GM21717 (cell line): ENCODE results near the gene BTNL9.
"Not testable (repeated sequence)": the region's sequence is repeated elsewhere in the genome, so short reads cannot be mapped to it uniquely, and the experiment has no call there.

Source experiments
- ATAC-seq: cut with Tn5 transposase; IDR thresholded peaks from one replicate; pipeline ENCODE4 v1.9.1; 2021; ENCODE audit warnings: mild to moderate bottlenecking, moderate library complexity; ENCODE audit not compliant: unreplicated experiment

The BTNL9 gene

GRCh38 chr5:181059297-181060230 is 19.5 kb downstream of the BTNL9 start:
- no peak for ATAC-seq

- ATAC-seq: no peak
Measured at GRCh38 chr5:181060231-181060590, 20.1 kb downstream of the BTNL9 start.

GRCh38 chr5:181060924-181061323 is 20.9 kb downstream of the BTNL9 start:
- ATAC-seq: no peak

DNA sequence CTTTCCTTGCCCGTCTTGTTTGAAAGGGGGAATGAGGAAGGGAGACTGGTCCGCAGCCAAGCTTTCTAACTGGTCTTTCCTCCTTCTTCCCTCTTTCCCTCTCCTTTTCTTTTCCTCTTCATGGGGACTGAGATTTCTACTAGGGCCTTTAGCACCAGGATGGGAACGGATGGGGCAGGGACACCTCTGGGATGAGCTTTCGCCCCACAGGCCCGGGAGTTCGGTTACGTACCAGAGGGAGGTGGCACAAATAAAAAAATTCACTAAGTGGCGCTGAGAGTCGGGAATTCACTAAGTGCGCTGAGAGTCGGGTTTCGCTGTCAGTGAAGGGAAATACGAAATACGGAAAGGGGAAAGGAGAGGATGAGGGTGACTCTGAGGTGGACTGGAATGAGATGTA is 21.6 kb downstream of the BTNL9 start:
- no peak for ATAC-seq

DNA sequence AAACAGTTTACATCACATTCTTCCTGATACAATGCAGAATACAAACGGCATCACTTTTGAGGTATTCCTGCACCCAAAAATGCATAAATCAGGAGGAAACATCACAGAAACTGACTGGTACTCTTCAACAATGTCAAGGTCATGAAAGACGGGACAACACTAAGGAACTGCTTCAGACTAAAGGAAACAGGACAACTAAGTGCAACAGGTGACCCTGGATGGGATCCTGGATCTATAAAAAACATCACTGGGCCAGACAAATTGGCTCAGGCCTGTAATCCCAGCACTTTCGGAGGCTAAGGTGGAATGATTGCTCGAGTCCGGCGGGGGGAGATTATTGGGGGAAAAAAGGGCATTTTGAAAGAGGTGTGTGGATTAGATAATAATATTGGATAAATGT is 22.6 kb downstream of the BTNL9 start:
- no peak for ATAC-seq

GRCh38 chr5:181063514-181063913 is 23.4 kb downstream of the BTNL9 start:
- ATAC-seq: no peak

- ATAC-seq: no peak
Measured at GRCh38 chr5:181064987-181065386, 24.9 kb downstream of the BTNL9 start.

DNA sequence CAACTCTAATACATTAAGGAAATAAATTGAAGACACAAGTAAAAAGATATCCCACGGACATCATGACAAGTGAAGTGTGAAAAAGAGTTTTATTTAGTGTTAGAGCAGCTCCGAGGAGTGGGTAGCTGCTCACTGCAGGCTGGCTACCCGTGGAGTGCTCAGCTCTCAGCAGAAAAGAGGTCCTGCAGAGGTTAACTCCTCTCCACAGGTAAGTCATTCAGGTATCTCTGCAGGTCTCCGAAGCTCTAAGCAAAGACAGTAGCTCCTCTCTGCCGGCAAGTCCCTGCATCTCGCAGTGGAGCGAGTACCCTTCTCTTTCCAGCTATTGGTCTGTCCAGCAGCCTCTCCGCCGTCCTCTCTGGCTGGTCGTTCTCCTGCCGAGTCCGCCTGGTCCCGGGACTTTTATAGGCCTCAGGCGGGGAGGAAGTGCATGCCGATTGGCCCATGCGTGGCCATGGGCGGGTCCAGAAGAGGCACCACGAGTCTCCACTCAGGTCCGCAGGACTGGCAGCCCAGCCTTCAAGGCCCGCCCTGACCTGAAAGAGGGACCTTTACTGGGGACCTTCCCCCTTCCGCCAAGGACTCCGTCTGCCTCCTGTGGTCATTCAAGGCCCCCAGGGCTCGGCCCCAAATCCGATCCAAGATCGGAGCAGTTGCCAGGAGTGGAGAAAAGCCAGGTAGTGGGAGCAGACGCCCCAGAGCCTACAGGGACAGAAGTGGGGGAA is 29.9 kb downstream of the BTNL9 start:
- no peak for ATAC-seq

DNA sequence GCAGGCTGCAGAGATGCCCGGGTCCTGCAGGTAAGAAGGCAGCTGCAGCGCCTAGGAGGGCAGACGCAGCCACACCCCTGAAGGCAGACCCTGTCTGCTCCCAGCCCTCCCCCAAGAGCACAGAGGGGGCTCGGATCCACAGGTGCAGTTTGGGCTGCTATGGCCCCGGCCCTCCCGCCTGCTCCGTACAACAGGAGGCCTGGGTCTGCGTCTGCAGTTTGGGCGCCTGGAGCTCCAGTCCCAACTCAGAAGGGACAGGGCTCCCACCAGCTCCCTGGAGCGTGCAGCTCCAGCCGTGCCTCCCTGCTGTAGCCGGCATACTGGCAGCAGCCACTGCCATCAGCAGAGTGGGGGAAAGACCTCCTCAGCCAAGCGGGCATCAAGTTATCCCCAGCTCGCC is 30.5 kb downstream of the BTNL9 start:
- no peak for ATAC-seq

DNA sequence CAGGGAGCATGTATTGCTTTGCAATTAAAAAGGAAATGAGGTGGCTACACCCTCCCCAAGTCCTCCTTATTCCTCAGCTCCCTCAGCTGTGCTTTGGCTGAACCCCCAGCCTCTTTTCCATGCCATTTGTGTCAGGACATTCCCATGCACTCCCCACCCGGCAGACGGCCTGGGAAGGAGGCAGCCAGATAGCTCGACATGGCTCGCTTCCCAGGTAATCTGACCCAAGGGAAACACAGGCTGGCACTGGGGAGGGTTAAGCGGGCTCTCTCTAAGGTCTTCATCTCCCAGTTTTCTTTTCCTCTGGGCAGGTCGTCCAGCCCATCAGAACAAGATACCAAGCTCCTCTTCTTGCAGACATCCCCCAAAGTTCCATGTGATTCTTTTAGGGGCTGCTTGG is 31.2 kb downstream of the BTNL9 start:
- ATAC-seq: no peak

GRCh38 chr5:181076920-181077319 is 36.9 kb downstream of the BTNL9 start:
- no peak for ATAC-seq

DNA sequence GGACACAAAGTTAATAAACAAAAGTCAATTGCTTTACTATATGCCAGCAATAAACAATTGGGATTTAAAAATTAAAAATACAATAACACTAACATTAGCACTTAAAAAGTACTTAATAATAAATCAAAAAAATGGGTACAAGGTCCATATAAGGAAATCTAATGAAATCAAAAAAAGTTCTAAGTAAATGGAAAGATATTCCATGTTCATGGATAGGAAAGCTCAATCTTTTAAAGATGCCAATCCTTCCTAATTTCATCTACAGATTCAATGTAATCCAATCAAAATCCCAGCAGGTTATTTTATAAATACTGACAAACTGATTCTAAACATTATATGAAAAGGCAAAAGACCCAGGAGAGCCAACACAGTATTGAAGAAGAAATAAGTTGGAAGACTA is 41.9 kb downstream of the BTNL9 start:
- no peak for ATAC-seq

DNA sequence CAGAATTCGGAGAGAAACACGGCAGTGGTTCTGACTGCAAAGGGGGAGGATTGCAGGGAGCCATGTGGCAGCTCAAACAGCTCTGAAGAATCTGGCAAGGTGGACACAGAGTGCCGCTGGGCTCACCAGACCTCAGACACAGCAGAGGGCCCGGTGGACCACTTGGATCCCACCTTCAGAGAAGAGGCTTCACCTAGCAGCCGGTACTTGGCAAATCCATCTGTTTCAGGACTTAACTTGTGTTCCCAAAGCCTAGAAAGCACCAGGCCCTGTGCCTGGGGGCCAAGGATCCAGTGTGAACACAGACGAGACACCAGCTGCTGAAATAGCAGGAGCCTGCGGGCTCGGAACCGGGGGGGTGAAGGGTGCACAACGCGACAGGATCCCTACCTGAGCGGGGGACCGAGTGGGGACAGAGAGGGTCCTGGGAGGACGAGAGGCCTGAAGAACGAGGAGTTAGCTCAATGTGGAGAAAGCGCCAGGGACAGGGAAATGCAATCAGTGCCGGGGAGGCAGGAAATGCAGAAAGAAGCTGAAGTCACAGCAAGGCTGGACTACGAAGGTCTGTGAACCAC is 44.6 kb downstream of the BTNL9 start:
- no peak for ATAC-seq

GRCh38 chr5:181086026-181086883 is 46.2 kb downstream of the BTNL9 start:
- ATAC-seq: no peak

DNA sequence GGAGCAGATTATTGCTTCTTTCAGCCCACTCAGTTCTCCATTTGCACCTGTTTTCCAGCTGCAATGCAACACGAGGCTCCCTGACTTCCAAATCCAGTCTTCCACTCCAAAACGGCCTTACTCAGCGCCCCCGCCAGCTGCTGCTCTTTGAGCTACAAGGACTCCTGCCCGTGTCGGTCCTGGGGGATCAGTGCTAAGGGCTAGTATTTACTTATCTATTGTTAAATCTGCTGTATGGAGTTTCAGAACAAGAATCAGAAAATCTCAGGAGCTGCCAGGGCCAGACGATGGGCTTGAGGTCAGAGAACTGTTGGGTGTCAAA is 46.8 kb downstream of the BTNL9 start:
- no peak for ATAC-seq

GRCh38 chr5:181087309-181087708 is 47.2 kb downstream of the BTNL9 start:
- ATAC-seq: no peak

GRCh38 chr5:181088289-181088688 is 48.2 kb downstream of the BTNL9 start:
- no peak for ATAC-seq

- no peak for ATAC-seq
Measured at GRCh38 chr5:181092428-181092827, 52.4 kb downstream of the BTNL9 start.

GRCh38 chr5:181095162-181095561 is 55.1 kb downstream of the BTNL9 start:
- not testable (repeated sequence) for ATAC-seq

GRCh38 chr5:181096721-181097382 is 56.8 kb downstream of the BTNL9 start:
- ATAC-seq: not testable (repeated sequence)

DNA sequence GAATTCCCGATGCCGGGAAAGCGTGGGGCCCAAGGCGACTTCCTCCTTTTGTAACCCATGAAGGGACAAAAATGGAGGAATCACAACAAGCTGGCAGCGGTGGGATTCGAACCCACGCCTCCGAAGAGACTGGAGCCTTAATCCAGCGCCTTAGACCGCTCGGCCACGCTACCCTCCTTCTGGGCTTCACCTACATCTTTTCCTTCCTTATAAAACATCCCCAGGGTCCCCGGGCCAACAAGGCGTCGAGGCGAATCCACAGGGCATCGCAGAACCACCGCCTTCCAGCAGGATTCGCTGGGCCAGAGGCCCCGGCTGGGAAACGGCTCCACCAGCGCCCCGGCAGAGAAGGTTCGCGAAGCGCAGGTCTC is 57.3 kb downstream of the BTNL9 start:
- ATAC-seq: not testable (repeated sequence)
